ENCODE results near the gene FILIP1. TPM values are rescaled to one million over a fixed set of nuclear protein-coding genes. Genes with fewer than 3 reads are reported as not detected.

FILIP1 gene
- total RNA-seq (2014; rRNA removed; shearing (Covaris generic)) = 0.06 TPM in 1 of 2 replicates, not detected in the other
- not detected in 2 replicates for polyA plus RNA-seq (2014; cell fraction: nucleus; rRNA removed)

GRCh38 chr6:75493400-75494064 lies at the start of gene FILIP1:
FILIP1 (minus strand) TSS chr6:75493800; CDS start chr6:75414972, 78,828 bp downstream.
- DNase-seq (ENCODE audit: extremely low read depth, low read depth) = no peak

GRCh38 chr6:75543311-75543710 lies 49.7 kb upstream of the FILIP1 start:
- DNase-seq (ENCODE audit: extremely low read depth, low read depth) = no peak

GRCh38 chr6:75539136-75539535 lies 45.5 kb upstream of the FILIP1 start:
- no peak for DNase-seq (ENCODE audit: extremely low read depth, low read depth)

- no peak for DNase-seq (ENCODE audit: extremely low read depth, low read depth)
Observed at GRCh38 chr6:75532521-75532920, 38.9 kb upstream of the FILIP1 start.

GRCh38 chr6:75531174-75531573 lies 37.6 kb upstream of the FILIP1 start:
- no peak for DNase-seq (ENCODE audit: extremely low read depth, low read depth)

- DNase-seq (ENCODE audit: extremely low read depth, low read depth) = no peak
Observed at GRCh38 chr6:75530696-75531095, 37.1 kb upstream of the FILIP1 start.

GRCh38 chr6:75528423-75528822 lies 34.8 kb upstream of the FILIP1 start:
- no peak for DNase-seq (ENCODE audit: extremely low read depth, low read depth)

- peak; percentile 61 for DNase-seq (ENCODE audit: extremely low read depth, low read depth)
Observed at GRCh38 chr6:75526502-75527127, 33.0 kb upstream of the FILIP1 start.

GRCh38 chr6:75525682-75526081 lies 32.1 kb upstream of the FILIP1 start:
- no peak for DNase-seq (ENCODE audit: extremely low read depth, low read depth)

GRCh38 chr6:75524322-75524972 lies 30.8 kb upstream of the FILIP1 start:
- DNase-seq (ENCODE audit: extremely low read depth, low read depth) = peak; percentile 46

- no peak for DNase-seq (ENCODE audit: extremely low read depth, low read depth)
Observed at GRCh38 chr6:75516757-75517156, 23.2 kb upstream of the FILIP1 start.

- DNase-seq (ENCODE audit: extremely low read depth, low read depth) = no peak
Observed at GRCh38 chr6:75512591-75512990, 19.0 kb upstream of the FILIP1 start.

- no peak for DNase-seq (ENCODE audit: extremely low read depth, low read depth)
Observed at GRCh38 chr6:75505424-75505823, 11.8 kb upstream of the FILIP1 start.

GRCh38 chr6:75504465-75505222 lies 11.0 kb upstream of the FILIP1 start:
- no peak for DNase-seq (ENCODE audit: extremely low read depth, low read depth)

- DNase-seq (ENCODE audit: extremely low read depth, low read depth) = no peak
Observed at GRCh38 chr6:75503291-75503690, 9.7 kb upstream of the FILIP1 start.

- no peak for DNase-seq (ENCODE audit: extremely low read depth, low read depth)
Observed at GRCh38 chr6:75502884-75503283, 9.3 kb upstream of the FILIP1 start.

- no peak for DNase-seq (ENCODE audit: extremely low read depth, low read depth)
Observed at GRCh38 chr6:75501756-75502155, 8.2 kb upstream of the FILIP1 start.

GRCh38 chr6:75499640-75500039 lies 6.0 kb upstream of the FILIP1 start:
- no peak for DNase-seq (ENCODE audit: extremely low read depth, low read depth)

GRCh38 chr6:75498862-75499261 lies 5.3 kb upstream of the FILIP1 start:
- DNase-seq (ENCODE audit: extremely low read depth, low read depth) = no peak

GRCh38 chr6:75497994-75498393 lies 4.4 kb upstream of the FILIP1 start:
- DNase-seq (ENCODE audit: extremely low read depth, low read depth) = no peak

- no peak for DNase-seq (ENCODE audit: extremely low read depth, low read depth)
Observed at GRCh38 chr6:75495011-75495410, 1.4 kb upstream of the FILIP1 start.
